ENCODE measurements around the gene ZNF497.

Gene ZNF497

DNA sequence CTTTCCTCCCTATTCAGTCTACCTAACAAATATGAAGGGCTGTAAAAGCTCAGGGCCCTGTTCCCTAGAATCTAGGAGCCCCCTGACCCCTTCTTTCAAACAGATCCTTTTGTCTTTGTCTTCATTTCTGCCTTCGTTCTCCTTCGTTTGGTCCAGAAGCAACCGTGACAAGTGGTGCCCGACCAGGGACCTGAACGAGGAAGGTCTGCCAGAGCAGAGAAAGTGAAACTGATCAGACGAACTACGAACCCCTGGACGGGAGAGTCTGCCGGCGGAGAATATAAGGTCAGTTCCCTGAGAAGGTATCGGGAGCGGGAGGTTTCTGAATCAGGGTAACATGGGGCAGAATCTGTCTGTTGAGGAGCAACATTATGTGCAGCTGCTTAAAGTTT is 56.6 kb downstream of the ZNF497 start:
- no peak for DNase-seq

DNA sequence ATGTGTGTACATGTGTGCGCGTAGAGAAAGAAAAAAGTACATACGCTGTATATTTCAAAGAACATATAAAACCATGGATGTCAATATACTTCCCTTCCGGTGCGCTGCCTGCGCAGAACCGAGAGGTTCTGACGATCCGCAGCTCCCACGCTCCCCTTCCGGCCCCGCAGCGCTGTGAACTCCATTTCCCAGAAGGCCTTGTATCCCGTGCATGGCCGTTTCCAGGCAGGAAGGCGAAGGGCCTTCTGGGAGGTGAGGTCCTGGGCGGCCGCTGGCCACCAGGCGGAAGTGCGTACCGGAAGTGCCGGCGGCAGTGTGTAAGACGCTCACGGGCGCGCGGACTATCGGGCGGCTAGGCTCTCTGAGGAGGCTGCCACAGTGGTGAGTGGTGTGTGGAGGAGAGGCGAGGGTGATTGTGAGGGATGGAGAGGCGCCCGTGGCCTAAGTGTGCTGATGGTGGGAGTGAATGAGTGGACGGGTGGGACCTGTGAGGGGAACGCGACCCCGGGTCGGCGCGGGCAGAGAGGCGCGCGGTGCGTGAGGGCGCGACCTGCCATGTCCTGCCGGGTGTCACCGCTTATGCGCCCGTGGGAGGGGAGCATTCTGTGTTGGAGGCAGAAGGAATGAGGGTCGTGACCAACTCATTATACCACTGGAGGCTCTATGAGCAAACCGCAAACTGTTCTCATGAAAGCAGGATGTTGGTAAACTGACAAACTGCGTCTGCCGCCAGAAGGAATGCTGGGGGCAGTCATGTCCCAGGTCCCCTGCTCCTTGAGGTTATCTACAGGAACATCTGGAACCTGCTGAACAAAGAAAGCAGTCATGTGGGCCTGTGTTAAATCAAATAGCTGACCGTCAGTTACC is 57.3 kb downstream of the ZNF497 start, which contains the start of gene ERVK3-1:
Gene ERVK3-1, plus strand, starts transcription at position 313 of the 867 bp plus-strand sequence. CDS start 6,792 bp downstream, outside the sequence.
- peak; percentile 83 to 98 for DNase-seq

DNA sequence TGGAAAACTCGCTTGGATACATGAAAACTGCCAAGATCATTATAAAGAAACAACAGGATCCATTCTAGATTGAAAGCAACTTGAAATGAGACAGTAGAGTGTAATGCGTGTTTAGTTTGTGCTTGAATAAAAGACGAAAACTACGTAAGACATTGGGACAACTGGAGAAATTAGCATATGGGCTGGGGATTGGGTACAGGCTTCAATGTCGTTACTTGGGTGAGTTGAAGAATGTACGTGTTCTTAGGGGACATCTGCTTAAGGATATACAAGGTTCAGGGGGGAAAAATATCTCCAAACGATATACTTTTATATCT is 57.8 kb downstream of the ZNF497 start:
- no peak for DNase-seq
